ENCODE results near the gene MSTO1. TPM values are rescaled to one million over a fixed set of nuclear protein-coding genes. Genes with fewer than 3 reads are reported as not detected.
"Not testable (repeated sequence)": the region's sequence is repeated elsewhere in the genome, so short reads cannot be mapped to it uniquely, and the experiment has no call there.

Gene MSTO1
- total RNA-seq, 1 donor from 2014 or later = 13.4 TPM

GRCh38 chr1:155613226-155613625 is 3.2 kb downstream of the MSTO1 start:
- DNase-seq (ENCODE audit: low read depth in 2 of 2) = not testable (repeated sequence)

DNA sequence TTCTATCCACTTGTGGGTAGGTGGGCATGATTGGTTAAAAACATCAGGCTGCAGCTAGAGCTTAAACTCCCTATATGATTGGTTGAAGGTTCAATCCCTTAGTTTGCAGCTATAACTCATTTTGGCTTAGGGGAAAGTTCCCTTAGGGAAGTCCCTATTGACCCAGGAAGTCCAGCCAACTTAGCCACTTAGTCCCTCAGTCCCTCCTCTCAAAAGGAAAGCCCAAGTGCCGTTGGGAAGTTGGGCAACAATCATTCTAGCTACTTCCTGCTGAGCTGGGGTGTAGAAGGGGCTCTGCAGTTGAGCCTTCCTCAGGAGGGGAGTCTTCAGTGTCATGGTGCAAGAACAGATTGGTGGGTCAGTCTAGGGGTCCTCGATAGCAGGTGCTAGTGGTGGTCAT is 12.2 kb downstream of the MSTO1 start:
- DNase-seq (ENCODE audit: low read depth in 2 of 2) = no peak

DNA sequence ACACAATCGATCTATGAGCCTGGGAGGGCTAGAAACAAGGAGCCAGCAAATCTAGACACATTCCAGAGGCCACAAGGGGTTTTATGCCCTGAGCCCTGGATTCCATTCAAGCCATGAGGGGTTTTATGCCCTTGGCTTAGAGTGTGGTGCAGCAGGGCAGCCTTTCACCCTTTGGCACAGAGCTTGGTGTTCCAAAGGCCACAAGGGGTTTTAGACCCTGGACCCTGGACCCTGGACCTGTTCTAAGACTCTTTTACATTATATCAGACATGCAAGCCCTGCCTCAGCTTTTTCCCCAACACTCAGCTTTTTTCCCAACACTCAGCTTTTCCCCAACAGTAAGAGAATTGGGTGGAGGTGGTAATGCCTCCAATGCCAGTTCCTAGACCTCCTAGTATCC is 13.3 kb downstream of the MSTO1 start:
- DNase-seq (ENCODE audit: low read depth in 2 of 2) = no peak

DNA sequence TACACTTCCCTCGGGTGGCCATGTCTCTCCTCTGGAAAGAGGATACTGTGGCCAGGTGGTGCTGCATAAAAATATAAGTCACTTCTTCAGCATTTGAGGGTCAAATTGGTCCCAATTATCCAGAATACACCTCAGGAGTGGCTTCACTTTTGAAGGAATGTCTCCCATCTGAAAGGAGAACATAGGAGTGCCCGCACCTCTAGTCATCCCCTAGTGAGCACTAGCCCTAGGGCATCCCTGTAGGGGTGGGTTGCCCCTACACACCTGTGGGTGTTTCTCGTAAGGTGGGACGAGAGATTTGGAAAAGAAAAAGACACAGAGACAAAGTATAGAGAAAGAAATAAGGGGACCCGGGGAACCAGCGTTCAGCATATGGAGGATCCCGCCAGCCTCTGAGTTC is 16.4 kb downstream of the MSTO1 start:
- DNase-seq (ENCODE audit: low read depth in 2 of 2) = not testable (repeated sequence)

- no peak for DNase-seq (ENCODE audit: low read depth in 2 of 2)
Observed at GRCh38 chr1:155636397-155637153, 26.6 kb downstream of the MSTO1 start.

- no peak for DNase-seq (ENCODE audit: low read depth in 2 of 2)
Observed at GRCh38 chr1:155640367-155640766, 30.3 kb downstream of the MSTO1 start.

GRCh38 chr1:155642559-155643180 is 32.7 kb downstream of the MSTO1 start:
- not testable (repeated sequence) for DNase-seq (ENCODE audit: low read depth in 2 of 2)

DNA sequence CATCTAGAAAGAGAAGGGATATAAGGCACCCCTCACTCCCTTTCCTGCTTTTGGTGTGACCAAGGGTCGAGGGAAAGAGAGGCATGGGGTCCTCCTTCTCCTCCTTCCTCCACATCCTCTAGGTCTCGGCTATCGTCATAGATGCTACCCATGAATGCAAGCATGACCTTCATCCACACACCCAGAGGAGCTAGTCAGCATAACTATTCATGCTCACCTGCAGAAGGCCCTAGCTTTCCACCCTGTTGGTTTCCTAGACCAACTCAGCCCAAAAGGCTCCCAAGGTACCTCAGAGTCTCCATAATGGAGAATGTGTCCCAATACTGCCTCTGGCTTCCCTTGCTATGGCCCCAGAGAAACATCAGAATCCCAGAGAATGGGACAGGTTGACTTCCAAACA is 33.2 kb downstream of the MSTO1 start:
- no peak for DNase-seq (ENCODE audit: low read depth in 2 of 2)

DNA sequence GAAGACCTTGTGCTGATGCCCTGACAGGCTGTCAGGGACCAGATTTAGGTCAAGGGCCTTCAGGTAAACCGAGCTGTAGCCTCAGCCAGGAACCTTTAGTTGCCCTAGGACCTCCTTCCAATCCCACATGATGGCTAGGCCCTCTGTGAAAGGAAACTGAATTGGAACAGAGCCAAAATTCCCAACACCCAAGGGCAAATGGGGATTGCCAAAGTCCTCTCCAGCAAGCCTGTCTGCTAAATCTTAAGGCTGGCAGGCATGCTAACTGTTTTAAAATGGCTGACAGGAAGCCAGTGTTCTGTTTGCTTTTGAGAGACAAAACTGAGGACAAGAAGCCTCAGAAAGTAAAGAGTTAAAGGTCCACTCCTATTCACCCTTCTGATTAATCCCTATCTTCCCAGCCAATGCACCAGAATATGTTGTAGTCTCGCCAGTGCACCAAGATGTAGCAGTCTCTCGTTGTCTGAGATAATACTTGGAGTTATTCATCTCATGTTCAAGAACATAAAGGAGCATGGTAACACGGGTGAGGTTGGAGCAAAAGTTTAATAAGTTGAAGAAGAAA is 35.1 kb downstream of the MSTO1 start:
- DNase-seq (ENCODE audit: low read depth in 2 of 2) = no peak

DNA sequence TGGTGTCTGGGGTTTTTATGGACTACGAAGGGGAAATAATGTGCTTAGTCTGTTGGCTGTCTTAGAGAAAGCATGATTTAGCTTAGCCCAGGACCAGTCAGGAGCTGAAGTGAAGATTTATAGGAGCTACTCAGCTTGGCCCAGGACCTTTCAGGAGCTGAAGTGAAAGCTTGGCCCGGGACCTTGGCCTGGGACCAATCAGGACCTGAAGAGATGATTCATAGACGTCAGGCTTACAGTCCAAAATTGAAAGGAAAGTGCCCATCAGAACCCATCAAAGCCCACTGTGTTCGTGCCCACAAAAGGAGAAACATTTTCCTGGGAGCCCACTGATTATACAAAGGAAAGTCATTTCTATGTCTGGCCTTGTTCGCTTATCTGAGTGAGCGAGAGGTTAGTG is 35.6 kb downstream of the MSTO1 start:
- no peak for DNase-seq (ENCODE audit: low read depth in 2 of 2)

DNA sequence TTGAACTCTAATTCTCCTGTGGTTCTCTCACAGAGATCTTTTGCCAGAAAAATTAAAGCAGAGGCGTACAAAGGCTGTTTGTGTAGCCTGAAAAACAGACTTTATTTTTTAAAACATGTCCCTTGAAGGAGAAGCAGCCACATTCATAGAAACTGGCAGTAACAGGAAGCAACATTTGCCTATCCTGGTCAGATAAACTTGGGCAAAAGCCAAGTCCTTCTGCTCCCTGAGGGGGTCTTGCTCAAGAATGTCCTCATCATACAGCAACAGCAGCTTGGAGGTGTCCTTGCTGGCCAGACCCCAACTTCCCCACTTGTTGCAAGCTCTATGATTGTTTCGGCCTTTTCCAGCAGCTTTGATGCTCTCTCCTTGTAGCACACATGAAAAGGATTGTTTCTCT is 36.3 kb downstream of the MSTO1 start:
- DNase-seq (ENCODE audit: low read depth in 2 of 2) = no peak

GRCh38 chr1:155648207-155649147 is 38.5 kb downstream of the MSTO1 start:
- peak; percentile 44 to 82 for DNase-seq (ENCODE audit: low read depth in 2 of 2)

DNA sequence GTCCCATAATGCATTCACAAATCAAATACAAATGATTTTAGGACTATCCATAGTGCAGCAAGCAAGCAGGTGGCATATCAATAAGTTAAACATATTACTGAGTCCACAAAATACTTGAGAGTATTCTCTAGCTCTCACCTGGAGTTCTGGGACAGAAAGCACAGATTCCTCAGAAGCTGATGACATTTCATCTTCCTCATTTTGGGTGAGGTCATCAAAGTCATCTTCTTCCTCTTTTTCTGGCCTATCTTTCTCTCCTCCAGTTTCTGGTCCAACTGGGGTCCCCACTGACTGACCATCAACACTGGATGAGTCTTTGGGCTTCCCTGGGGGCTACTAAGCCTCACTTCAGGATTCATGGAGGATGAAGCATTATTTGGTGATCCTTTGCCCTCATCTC is 39.7 kb downstream of the MSTO1 start:
- DNase-seq (ENCODE audit: low read depth in 2 of 2) = no peak

DNA sequence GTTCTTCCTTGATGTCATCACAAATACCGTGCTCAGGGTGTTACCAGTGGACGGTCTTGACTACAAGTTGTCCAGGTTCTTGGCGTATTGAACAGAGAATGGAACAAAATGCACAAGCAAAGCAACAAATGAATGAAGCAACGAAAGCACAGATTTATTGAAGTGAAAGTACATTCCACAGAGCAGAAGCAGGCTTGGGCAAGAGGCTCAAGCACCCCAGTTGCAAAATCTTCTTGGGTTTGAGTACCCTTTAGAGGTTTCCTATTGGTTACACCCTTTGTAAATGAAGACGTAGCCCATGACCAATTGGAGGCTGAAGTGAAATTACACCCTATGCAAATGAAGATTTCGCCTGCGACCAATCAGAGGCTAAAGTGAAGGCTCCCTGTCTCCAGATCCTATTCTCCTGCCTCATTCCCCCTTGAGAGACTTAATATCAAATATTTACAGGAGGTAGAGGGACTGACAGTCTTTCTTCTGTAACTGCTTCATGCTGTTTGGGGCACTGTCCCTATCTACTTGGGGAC is 40.3 kb downstream of the MSTO1 start:
- DNase-seq (ENCODE audit: low read depth in 2 of 2) = no peak

GRCh38 chr1:155651861-155652661 is 42.0 kb downstream of the MSTO1 start:
- no peak for DNase-seq (ENCODE audit: low read depth in 2 of 2)

DNA sequence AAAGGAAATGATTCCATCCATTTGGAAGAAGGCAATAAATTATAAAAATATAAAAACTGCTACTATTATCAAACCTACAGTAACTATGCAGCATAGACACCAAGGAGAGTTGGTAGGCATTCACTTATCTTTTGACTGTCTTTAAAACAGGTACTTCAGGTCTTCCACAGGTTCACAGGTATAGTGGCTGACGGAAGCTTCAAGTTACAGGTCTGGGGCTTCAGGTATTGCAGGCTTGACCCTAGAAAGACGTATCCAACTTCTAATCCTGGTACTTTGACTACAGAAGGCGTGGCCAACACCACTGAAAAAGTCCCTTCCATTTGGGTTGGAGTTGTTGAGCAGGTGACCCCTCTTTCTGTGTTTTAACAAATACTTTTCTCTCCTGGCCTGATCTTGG is 42.9 kb downstream of the MSTO1 start:
- no peak for DNase-seq (ENCODE audit: low read depth in 2 of 2)

- DNase-seq (ENCODE audit: low read depth in 2 of 2) = no peak
Observed at GRCh38 chr1:155657463-155657862, 47.4 kb downstream of the MSTO1 start.

DNA sequence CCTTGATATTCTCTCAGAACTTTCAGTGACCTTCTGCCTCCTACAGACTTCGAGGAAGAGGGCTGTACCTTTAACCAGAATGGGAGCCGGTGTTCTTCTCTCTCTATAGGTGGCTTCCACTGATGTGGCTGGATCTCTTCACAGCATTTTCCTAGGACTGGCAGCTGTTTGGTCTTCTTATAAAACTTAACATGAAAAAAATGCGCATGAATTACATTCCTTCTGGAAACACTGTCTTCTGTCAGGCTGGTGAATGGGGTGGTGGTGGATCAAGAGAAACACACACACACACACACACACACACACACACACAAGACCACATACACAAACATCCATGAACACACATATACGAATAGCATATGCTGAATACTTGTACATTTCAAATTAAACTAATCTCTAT is 51.2 kb downstream of the MSTO1 start:
- DNase-seq (ENCODE audit: low read depth in 2 of 2) = not testable (repeated sequence)
